Measurements from ENCODE around the gene DNAJC27.

The DNAJC27 gene

DNA sequence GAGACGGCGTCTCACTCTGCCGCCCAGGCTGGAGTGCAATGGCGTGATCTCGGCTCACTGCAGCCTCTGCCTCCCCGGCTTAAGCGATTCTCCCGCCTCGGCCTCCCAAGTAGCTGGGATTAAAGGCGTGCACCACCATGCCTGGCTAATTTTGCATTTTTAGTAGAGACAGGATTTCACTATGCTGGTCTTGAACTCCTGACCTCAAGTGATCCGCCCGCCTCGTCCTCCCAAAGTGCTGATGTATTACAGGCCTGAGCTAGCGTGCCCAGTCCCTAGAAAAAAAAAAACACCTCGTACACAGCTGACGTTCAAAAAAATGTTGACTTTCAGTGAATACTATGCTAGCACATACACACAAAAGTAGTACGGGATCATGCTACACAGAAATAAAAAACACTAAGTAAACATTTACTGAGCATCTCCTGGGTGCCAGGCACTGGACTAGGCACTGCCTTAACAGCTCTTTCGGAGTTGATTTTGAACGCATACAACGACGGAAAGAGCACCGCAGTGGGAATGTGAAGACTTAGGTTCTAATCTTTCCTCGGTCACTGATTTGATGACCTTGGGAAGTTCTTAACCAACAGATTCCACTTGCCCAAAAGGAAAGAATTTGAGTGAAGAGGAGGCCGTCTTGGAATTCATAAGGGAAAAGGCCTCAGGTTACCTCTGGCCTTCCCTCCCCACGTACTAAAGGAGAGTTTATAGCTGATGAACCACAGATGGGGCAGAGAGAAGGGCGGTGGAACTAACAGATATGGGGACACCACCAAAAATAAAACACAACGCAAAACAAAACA lies 1.1 kb downstream of the DNAJC27 start:
- no peak for TF ChIP-seq CTCF (IDR thresholded peaks at IDR 0.05)
- TF ChIP-seq ZFX (IDR thresholded peaks at IDR 0.05; ENCODE audit: borderline replicate concordance) = no peak

DNA sequence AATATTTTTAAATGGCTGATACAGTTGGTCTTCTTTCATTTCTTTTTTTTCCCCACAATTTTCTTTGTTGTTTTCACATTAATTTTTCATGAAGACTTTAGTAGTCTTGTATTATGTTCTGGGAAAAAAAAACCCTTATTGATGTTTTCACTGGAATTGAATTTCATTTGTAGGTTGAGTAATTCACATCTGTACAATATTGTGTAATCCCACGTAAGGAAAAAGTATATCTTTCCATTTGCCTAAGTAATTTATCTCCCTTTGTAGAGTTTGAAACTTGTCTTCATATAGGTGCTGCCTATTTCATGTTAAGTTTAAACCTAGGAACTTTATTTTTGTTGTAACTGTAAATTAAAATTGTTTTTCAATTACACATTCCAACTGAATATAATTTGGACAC lies 2.0 kb downstream of the DNAJC27 start:
- TF ChIP-seq CTCF (IDR thresholded peaks at IDR 0.05) (no peak), ZFX (IDR thresholded peaks at IDR 0.05; ENCODE audit: borderline replicate concordance) (no peak)
- H3K27ac ChIP-seq = no peak overlapping the region

More for the DNA sequence above, 1.1 kb downstream of the DNAJC27 start:
- H3K27ac ChIP-seq = peak overlapping the region; percentile 92

DNA sequence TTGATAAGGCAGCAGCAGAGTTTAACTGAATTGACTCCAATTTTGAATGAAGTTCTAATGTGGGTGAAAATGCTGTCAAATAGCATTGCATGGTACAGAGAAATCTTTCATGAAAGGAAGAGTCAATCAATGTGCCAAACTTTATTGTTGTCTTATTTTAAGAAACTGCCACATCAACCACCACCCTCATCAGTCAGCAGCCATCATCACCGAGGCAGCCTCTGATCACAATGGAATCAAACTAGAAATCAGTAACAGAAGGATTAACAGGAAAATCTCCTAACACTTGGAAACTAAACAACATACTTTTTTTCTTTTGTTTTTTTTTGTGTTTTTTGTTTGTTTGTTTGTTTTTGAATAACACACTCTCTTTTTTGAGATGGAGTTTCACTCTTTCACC lies 9.9 kb downstream of the DNAJC27 start:
- TF ChIP-seq CTCF (IDR thresholded peaks at IDR 0.05) (no peak), ZFX (IDR thresholded peaks at IDR 0.05; ENCODE audit: borderline replicate concordance) (no peak)
- H3K27ac ChIP-seq = no peak overlapping the region

GRCh38 chr2:24959761-24960160 lies 12.0 kb downstream of the DNAJC27 start:
- TF ChIP-seq ZFX (IDR thresholded peaks at IDR 0.05; ENCODE audit: borderline replicate concordance) = no peak
- no peak for TF ChIP-seq CTCF (IDR thresholded peaks at IDR 0.05)
- no peak overlapping the region for H3K27ac ChIP-seq

DNA sequence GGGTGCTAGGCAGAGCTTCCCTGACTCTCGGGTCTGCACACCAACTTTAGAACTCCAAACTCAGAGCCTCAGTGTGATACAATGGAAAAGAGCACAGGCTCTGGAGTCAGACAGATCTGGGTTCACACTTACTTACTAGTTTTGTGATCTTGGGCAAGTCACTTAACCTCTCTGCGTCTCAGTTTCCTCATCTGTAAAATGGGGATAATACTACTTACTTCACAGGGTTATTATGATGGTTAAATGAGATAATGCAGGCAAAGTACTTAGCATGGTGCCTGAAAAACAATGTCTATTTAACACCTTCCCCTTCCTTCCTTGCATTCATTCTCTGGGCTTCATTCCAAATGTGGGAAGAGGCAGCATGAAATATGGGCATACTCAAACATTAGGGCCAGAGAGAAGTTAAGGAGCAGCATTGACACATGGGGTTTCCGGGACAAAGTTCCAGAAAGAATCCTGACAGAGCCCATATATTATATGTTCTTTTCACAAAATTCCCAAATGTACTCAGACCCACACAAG lies 13.3 kb downstream of the DNAJC27 start:
- H3K27ac ChIP-seq = no peak overlapping the region
- TF ChIP-seq ZFX (IDR thresholded peaks at IDR 0.05; ENCODE audit: borderline replicate concordance) (no peak), CTCF (IDR thresholded peaks at IDR 0.05) (no peak)

GRCh38 chr2:24957976-24958375 lies 13.8 kb downstream of the DNAJC27 start:
- no peak for TF ChIP-seq CTCF (IDR thresholded peaks at IDR 0.05)
- no peak for TF ChIP-seq ZFX (IDR thresholded peaks at IDR 0.05; ENCODE audit: borderline replicate concordance)
- no peak overlapping the region for H3K27ac ChIP-seq

DNA sequence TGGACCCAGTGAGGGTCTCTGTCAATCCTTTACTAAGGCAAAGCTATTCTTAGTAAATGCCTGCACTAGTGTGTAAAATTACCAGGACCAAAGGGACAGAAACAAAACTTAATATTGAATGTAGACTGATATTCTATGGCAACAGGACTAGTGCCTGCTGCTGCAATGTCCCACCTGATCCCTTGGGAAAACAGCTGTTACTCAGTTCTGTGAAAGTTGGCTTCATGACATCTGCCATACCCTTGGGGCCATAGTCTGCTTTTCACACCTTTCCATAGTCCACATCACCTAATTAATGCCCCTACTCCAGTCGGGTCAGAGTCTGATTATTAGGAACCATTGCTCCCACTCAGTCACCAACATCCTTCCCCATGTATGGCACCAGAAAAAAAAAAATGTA lies 14.5 kb downstream of the DNAJC27 start:
- no peak overlapping the region for H3K27ac ChIP-seq
- TF ChIP-seq CTCF (IDR thresholded peaks at IDR 0.05) (no peak), ZFX (IDR thresholded peaks at IDR 0.05; ENCODE audit: borderline replicate concordance) (no peak)

All from 22Rv1 (cell line).